ENCODE measurements around the gene CELF6. TPM values are rescaled to one million over a fixed set of nuclear protein-coding genes. Genes with fewer than 3 reads are reported as not detected.

The CELF6 gene
- total RNA-seq, 3 donors from 2014 or later = 2.6 to 3.5 (median 2.9) TPM

DNA sequence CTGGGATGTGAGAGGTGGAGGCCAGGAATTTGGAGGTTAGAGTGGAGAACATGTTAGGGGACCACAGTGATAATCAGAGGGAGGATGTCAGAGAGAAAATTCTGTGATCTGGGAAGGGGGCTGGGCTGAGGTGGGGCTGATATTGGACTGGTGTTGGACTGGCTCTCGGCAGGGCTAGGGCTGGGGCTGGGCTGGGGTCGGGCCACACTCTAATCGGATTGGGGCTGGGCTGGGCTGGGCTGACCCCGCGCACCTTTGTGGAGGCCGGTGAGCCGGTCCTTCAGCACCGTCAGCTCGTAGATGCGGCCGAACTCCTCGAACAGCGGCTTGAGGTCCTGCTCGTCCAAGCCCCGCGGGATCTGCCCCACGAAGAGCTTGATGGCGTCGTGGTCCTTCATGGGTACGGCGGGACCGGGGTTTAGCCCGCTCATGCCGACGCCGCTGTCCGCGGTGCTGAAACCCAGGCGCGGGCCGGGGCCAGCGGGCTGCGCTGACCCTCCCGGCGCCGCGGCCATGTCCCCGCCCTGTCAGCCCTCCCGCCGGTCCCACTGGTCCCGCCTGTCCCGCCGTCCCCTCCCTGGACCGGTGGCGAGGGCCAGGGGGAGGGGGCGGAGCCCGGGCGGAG lies 485 bp downstream of the CELF6 start:
- H3K4me1 ChIP-seq = no peaks in the 10 kb centered on the region
- H3K36me3 ChIP-seq = no peaks in the 10 kb centered on the region
- peaks cover 0 to 4% of the 10 kb centered on the region in 2 donors for H3K9me3 ChIP-seq
- peak overlapping the region in 1 of 2 donors; percentile 33 for H3K27ac ChIP-seq
- no peaks in the 10 kb centered on the region for H3K27me3 ChIP-seq
- TF ChIP-seq POLR2AphosphoS5 (IDR thresholded peaks at IDR 0.05) (no peak), POLR2A (IDR thresholded peaks at IDR 0.05) (no peak)
- TF ChIP-seq, protein P1, sequence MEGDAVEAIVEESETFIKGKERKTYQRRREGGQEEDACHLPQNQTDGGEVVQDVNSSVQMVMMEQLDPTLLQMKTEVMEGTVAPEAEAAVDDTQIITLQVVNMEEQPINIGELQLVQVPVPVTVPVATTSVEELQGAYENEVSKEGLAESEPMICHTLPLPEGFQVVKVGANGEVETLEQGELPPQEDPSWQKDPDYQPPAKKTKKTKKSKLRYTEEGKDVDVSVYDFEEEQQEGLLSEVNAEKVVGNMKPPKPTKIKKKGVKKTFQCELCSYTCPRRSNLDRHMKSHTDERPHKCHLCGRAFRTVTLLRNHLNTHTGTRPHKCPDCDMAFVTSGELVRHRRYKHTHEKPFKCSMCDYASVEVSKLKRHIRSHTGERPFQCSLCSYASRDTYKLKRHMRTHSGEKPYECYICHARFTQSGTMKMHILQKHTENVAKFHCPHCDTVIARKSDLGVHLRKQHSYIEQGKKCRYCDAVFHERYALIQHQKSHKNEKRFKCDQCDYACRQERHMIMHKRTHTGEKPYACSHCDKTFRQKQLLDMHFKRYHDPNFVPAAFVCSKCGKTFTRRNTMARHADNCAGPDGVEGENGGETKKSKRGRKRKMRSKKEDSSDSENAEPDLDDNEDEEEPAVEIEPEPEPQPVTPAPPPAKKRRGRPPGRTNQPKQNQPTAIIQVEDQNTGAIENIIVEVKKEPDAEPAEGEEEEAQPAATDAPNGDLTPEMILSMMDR (IDR thresholded peaks at IDR 0.05) = no peak
- intact Hi-C loops (cut with DNase I; ENCODE audit: low total_unique reads) = no loop called here
- peak; percentile 25 to 66 for DNase-seq (ENCODE audit: low spot score in 2 of 2)
- H3K4me3 ChIP-seq = peak overlapping the region; percentile 38 to 69 (median 58)

DNA sequence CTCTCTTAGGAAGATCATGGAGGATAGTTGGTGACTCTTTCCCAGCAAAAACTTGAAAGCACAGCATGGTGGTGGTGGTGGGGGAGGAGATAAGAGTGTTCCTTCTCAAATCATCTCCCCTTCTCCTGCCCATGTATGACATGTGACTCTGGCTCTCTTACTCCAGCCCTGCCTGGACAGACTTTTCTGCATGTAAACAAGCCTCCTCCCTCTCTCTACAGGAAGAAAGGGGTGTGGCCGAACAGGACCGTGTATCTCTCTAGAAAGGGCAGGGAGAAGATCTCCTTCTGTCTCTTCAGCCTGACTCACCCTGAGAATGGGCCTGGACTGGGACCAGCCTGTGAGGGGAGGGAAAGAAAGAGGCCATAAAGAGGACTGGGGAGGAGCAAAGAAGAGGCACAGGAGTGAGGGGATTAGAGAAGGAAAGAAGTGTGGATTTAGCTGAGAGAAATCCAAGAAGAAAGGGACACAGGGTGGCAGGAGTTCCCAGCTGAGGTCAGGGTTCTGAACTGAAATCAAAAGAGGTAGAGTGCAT lies 1.5 kb downstream of the CELF6 start:
- H3K9me3 ChIP-seq = no peaks in the 10 kb centered on the region
- no peak overlapping the region for H3K27ac ChIP-seq
- H3K4me3 ChIP-seq = no peak overlapping the region
- TF ChIP-seq POLR2A (IDR thresholded peaks at IDR 0.05) (no peak), POLR2AphosphoS5 (IDR thresholded peaks at IDR 0.05) (no peak)
- TF ChIP-seq, protein P1 (IDR thresholded peaks at IDR 0.05) = no peak
- H3K27me3 ChIP-seq = no peaks in the 10 kb centered on the region
- no peak for DNase-seq (ENCODE audit: low spot score in 2 of 2)
- intact Hi-C loops (cut with DNase I; ENCODE audit: low total_unique reads) = no loop called here
- H3K36me3 ChIP-seq = no peaks in the 10 kb centered on the region
- no peaks in the 10 kb centered on the region for H3K4me1 ChIP-seq

DNA sequence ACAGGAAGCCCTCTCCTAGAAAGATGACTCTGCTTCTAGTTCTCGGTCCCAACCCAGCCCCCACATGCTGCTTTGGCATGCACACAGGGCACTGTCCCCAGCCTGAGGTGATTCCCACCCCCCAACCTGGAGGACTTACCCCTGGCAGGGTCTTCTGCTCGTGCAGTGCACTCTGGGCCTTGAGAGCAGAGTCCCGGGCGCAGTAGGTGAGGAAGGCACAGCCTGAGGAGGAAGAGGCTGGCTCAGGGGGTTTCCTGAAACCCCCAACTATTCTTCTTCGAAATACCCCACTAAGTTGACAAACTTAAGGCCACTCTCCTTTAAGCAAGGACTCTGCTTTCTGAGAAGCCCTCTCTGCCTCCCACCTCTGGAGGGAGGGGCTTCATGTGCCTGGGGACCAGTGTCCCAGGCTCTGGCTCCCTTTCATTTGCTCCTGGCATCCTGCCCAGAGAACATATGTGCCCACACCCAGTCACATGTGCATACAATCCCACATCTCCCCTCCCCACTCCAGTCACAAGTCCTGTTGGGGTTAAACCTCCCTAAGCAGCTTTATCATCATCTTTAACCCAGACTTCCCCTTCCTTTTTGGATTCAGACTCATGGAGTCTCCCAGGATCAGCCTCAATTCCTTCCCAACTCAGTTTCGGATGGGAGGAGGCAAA lies 4.1 kb downstream of the CELF6 start:
- no peaks in the 10 kb centered on the region for H3K27me3 ChIP-seq

DNA sequence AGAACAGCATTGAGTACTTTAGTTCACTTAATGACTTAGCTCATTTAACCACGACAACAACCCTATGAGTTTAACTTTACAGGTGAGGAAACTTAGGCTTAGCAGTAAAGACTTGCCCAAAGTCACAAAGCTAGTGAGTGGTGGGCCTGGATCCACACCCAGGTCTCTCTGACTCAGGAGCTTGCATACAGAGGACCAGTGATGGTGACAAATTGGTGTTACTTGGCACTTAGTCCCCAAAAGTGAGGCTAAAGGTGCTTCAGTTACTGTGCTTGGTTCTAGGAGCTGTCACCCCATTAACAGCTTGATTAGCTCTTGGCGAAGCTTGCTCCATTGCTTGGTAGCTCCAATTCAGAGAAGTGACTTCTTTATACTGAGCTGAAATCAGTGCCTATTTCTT lies 6.1 kb downstream of the CELF6 start:
- intact Hi-C loops (cut with DNase I; ENCODE audit: low total_unique reads) = no loop called here
- DNase-seq (ENCODE audit: low spot score in 2 of 2) = no peak
- Histone ChIP-seq H3K36me3 (no peaks in the 10 kb centered on the region), H3K4me3 (no peak overlapping the region), H3K27me3 (no peaks in the 10 kb centered on the region), H3K27ac (no peak overlapping the region), H3K4me1 (no peaks in the 10 kb centered on the region), H3K9me3 (no peaks in the 10 kb centered on the region)
- TF ChIP-seq POLR2A (IDR thresholded peaks at IDR 0.05) (no peak), POLR2AphosphoS5 (IDR thresholded peaks at IDR 0.05) (no peak)
- TF ChIP-seq, protein P1 (IDR thresholded peaks at IDR 0.05) = no peak

More for the DNA sequence above, 4.1 kb downstream of the CELF6 start:
- Histone ChIP-seq H3K4me1 (no peaks in the 10 kb centered on the region), H3K4me3 (no peak overlapping the region), H3K27ac (no peak overlapping the region), H3K36me3 (no peaks in the 10 kb centered on the region), H3K9me3 (no peaks in the 10 kb centered on the region)
- DNase-seq (ENCODE audit: low spot score in 2 of 2) = no peak
- no peak for TF ChIP-seq POLR2A (IDR thresholded peaks at IDR 0.05)
- no peak for TF ChIP-seq POLR2AphosphoS5 (IDR thresholded peaks at IDR 0.05)
- TF ChIP-seq, protein P1 (IDR thresholded peaks at IDR 0.05) = no peak
- intact Hi-C loops (cut with DNase I; ENCODE audit: low total_unique reads) = no loop called here

DNA sequence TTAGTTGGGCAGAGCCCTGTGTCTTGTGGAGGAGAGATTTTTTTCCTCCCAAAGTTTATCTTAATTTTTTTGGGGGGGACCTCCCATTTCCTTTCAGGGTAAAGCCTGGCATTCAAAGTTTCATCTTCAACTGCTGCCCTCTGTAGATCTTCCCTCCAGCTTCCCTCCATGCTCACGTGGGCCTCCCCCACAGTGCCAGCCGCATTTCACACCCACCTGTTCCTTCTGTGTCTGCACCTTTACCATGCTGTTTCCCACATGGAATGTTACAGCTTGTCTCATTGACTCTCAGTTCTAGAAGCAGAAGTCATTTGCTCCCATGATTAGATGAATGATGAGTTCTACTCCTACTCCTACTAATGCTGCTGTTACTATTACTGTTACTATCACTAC lies 6.5 kb downstream of the CELF6 start:
- no peaks in the 10 kb centered on the region for H3K9me3 ChIP-seq
- DNase-seq (ENCODE audit: low spot score in 2 of 2) = no peak
- intact Hi-C loops (cut with DNase I; ENCODE audit: low total_unique reads) = no loop called here

More for the DNA sequence above, 6.5 kb downstream of the CELF6 start:
- no peak for TF ChIP-seq POLR2A (IDR thresholded peaks at IDR 0.05)
- TF ChIP-seq, protein P1 (IDR thresholded peaks at IDR 0.05) = no peak
- no peak for TF ChIP-seq POLR2AphosphoS5 (IDR thresholded peaks at IDR 0.05)
- Histone ChIP-seq H3K36me3 (no peaks in the 10 kb centered on the region), H3K27ac (no peak overlapping the region), H3K27me3 (no peaks in the 10 kb centered on the region), H3K4me3 (no peak overlapping the region), H3K4me1 (no peaks in the 10 kb centered on the region)
